MCF 10A (cell line): ENCODE results near the gene PI4KA. TPM values are rescaled to one million over a fixed set of nuclear protein-coding genes. Genes with fewer than 3 reads are reported as not detected.

ENCODE experiments used
- BruUV-seq: library from RNA; stranded (reverse); fragments of 400-500 nt; replicated peaks from 2 replicates; lab custom pipeline; 2021; lab: Mats Ljungman, UMichigan
- CTCF ChIA-PET: fragments of 300-600 bp; sonication (Branson Sonifier 250); formaldehyde crosslinking; extraction: SDS; loops from one replicate; lab custom pipeline; 2021; ENCODE audit warnings: antibody characterized with exemption, inconsistent platforms; lab: Yijun Ruan, JAX
- POLR2A ChIA-PET: fragments of 300-600, 350-650 bp; sonication (Branson Sonifier 250); formaldehyde crosslinking; extraction: SDS; loops from one replicate; lab custom pipeline; 2020; ENCODE audit warnings: antibody characterized with exemption, inconsistent platforms; lab: Yijun Ruan, JAX
- DNase-seq: peaks from one replicate; pipeline ENCODE4 v3.0.0-alpha.2; 2018; ENCODE audit not compliant: unreplicated experiment
- H3K27ac Mint-ChIP-seq: one replicate; pipeline ENCODE4 v1.8.0; 2022; ENCODE audit warnings: mild to moderate bottlenecking, low read depth, mixed read lengths; ENCODE audit not compliant: unreplicated experiment
- H3K27me3 Mint-ChIP-seq: one replicate; pipeline ENCODE4 v1.8.0; 2022; ENCODE audit warnings: mixed read lengths; ENCODE audit not compliant: insufficient read depth, unreplicated experiment
- H3K36me3 Mint-ChIP-seq: one replicate; pipeline ENCODE4 v1.8.0; 2022; ENCODE audit warnings: mild to moderate bottlenecking, moderate library complexity, mixed read lengths; ENCODE audit not compliant: insufficient read depth, unreplicated experiment
- H3K4me1 Mint-ChIP-seq: one replicate; pipeline ENCODE4 v1.8.0; 2022; ENCODE audit warnings: mixed read lengths; ENCODE audit not compliant: insufficient read depth, unreplicated experiment
- H3K4me3 Mint-ChIP-seq: one replicate; pipeline ENCODE4 v1.8.0; 2022; ENCODE audit warnings: mild to moderate bottlenecking, moderate library complexity, mixed read lengths; ENCODE audit not compliant: unreplicated experiment
- H3K9me3 Mint-ChIP-seq: one replicate; pipeline ENCODE4 v1.8.0; 2022; ENCODE audit warnings: mixed read lengths; ENCODE audit not compliant: unreplicated experiment
- intact Hi-C: fragments of 100-400 bp; cut with micrococcal nuclease; formaldehyde crosslinking; loops from 2 replicates; pipeline ENCODE4 v1.14.1; 2022
- total RNA-seq: library from RNA; stranded (reverse); gene quantifications from 2 replicates; pipeline ENCODE4 v1.2.3, GENCODE V29; 2022
- TF ChIP-seq, protein P1 (sequence below): fragments of 200-600 bp; IDR thresholded peaks from one replicate; pipeline ENCODE4 v1.8.0; 2022; ENCODE audit warnings: antibody characterized with exemption, mild to moderate bottlenecking; ENCODE audit not compliant: unreplicated experiment

The PI4KA gene
- total RNA-seq, 1 experiment from 2014 or later = 39.0 TPM

DNA sequence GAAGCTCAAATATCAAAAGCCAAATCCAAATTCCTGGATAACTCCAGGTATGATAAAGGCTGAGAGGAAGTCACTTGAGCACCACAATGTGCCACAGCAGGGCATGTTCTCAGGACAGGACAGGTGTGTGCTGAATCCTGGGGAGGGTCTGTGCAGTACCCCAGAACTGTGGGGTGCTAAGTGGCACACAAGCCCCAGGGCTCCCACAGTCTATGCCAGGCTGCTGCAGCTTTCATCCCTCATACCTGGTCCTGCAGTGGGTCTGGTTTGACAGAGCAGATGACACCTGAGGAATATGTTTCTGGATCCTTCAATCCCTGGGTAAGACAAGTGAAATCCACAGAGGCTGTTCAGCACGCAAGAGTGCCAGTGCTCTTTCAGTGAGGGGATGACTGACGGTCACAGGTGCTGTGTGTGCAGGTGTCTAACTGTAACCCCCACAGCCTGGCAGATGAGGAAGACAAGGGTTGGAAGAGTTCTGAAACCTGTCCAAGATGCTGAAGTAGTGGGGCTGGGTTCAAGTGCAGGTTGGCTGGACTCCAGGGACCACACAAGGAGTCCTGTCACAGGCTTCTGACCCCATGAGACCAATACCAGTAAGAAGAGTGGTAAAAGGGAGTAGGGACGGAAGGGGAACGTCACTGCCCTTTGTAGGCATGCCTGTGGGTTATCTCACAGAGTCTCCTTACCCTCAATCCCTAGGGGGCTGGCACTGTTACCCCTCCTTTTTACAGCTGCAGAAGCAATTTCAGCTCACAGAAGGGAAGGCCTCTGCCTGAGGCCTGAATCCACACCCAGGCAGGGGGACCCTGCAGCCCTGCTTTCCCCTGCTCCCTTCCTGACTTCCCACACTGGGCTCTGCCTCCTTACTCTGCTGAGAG, 70.6 kb downstream of the PI4KA start:
- intact Hi-C loops = no loop called here
- no peak overlapping the region for H3K4me3 Mint-ChIP-seq
- H3K4me1 Mint-ChIP-seq = no peaks in the 10 kb centered on the region
- TF ChIP-seq, protein P1, sequence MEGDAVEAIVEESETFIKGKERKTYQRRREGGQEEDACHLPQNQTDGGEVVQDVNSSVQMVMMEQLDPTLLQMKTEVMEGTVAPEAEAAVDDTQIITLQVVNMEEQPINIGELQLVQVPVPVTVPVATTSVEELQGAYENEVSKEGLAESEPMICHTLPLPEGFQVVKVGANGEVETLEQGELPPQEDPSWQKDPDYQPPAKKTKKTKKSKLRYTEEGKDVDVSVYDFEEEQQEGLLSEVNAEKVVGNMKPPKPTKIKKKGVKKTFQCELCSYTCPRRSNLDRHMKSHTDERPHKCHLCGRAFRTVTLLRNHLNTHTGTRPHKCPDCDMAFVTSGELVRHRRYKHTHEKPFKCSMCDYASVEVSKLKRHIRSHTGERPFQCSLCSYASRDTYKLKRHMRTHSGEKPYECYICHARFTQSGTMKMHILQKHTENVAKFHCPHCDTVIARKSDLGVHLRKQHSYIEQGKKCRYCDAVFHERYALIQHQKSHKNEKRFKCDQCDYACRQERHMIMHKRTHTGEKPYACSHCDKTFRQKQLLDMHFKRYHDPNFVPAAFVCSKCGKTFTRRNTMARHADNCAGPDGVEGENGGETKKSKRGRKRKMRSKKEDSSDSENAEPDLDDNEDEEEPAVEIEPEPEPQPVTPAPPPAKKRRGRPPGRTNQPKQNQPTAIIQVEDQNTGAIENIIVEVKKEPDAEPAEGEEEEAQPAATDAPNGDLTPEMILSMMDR = no peak
- peaks cover 18% of the 10 kb centered on the region for H3K36me3 Mint-ChIP-seq
- no peaks in the 10 kb centered on the region for H3K27me3 Mint-ChIP-seq
- ChIA-PET CTCF (no interaction called here), POLR2A (no interaction called here)
- no TSS peak for BruUV-seq
- no peak for DNase-seq
- H3K9me3 Mint-ChIP-seq = no peaks in the 10 kb centered on the region
- H3K27ac Mint-ChIP-seq = no peak overlapping the region

DNA sequence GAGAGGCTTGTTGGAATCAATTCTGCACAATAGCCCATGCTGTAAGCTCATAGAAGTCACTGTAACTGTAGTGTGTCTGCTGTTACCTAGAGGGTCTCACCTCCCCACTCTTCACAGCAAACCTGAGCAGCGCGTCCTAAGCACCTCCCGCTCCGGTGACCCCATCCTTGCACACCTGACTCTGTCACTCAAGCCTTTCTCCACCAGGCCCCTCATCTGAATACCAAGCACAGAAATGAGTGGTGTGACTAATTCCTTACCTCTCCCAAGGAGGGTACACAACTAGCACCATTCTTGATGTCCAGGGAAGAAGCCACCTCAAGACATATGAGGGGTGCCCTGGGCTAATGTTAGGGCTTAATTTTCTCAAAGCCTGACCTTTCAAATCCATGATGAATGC, 71.4 kb downstream of the PI4KA start:
- DNase-seq = no peak
- POLR2A ChIA-PET = no interaction called here
- CTCF ChIA-PET = interaction anchor here (0.7 kb wide), 1 partner anchor 163 kb away, joined by 3 read pairs; no protein-coding TSS in a partner anchor
- Mint-ChIP-seq H3K27me3 (no peaks in the 10 kb centered on the region), H3K9me3 (no peaks in the 10 kb centered on the region), H3K36me3 (peaks cover 12% of the 10 kb centered on the region), H3K4me3 (no peak overlapping the region), H3K27ac (no peak overlapping the region), H3K4me1 (no peaks in the 10 kb centered on the region)
- TF ChIP-seq, protein P1 = no peak
- intact Hi-C loops = no loop called here
- no TSS peak for BruUV-seq

DNA sequence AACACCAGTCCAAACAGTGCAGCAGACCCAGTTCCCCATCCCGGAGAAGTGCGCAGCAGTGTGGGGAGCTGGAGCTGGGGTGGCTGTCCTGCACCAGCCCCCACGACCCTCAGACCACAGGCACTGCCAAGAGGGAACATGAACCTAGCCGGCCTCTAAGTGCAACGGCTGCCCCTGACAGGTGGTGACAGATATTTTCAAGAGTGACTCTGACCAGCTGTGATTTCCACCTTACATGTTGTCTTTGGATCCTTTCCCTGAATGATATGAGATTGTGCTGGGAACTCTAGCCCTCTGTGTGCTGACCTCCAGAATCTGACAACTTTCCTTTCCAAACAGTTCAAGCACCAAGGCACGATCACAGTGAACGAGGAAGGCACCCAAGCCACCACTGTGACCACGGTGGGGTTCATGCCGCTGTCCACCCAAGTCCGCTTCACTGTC, 72.1 kb downstream of the PI4KA start:
- CTCF ChIA-PET = interaction anchor here (0.5 to 0.6 kb wide), 3 partner anchors 9 to 16 kb away, joined by 3 read pairs; no protein-coding TSS in a partner anchor
- BruUV-seq = no TSS peak
- Mint-ChIP-seq H3K27me3 (no peaks in the 10 kb centered on the region), H3K4me3 (no peak overlapping the region), H3K4me1 (no peaks in the 10 kb centered on the region), H3K36me3 (peaks cover 10% of the 10 kb centered on the region), H3K9me3 (no peaks in the 10 kb centered on the region), H3K27ac (no peak overlapping the region)
- POLR2A ChIA-PET = no interaction called here
- TF ChIP-seq, protein P1 = no peak
- intact Hi-C loops = no loop called here
- no peak for DNase-seq

DNA sequence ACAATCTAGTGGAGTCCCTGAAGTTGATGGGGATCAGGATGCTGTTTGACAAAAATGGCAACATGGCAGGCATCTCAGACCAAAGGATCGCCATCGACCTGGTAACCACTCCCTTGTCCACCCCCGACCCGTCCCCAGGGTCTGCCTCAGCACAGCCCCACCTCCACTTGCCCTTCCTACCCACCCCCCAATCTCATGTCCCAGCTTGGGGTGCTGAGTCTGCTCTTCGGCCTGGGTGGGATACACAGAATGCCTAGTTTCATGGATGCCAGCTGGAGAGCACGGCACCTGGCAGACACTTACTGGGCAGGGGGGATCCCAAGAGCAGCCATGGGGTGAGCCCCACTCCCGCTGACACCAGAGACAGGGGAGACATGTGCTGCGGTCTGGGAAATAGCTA, 72.6 kb downstream of the PI4KA start:
- H3K4me3 Mint-ChIP-seq = no peak overlapping the region
- ChIA-PET POLR2A (no interaction called here), CTCF (interaction anchor here (0.5 to 0.6 kb wide), 3 partner anchors 13 to 35 kb away, joined by 3 read pairs; no protein-coding TSS in a partner anchor)
- intact Hi-C loops = no loop called here
- no peaks in the 10 kb centered on the region for H3K4me1 Mint-ChIP-seq
- H3K9me3 Mint-ChIP-seq = no peaks in the 10 kb centered on the region
- DNase-seq = no peak
- no peaks in the 10 kb centered on the region for H3K27me3 Mint-ChIP-seq
- TF ChIP-seq, protein P1 = no peak
- no TSS peak for BruUV-seq
- peaks cover 5% of the 10 kb centered on the region for H3K36me3 Mint-ChIP-seq
- no peak overlapping the region for H3K27ac Mint-ChIP-seq
